Stimulated activated CD4-positive, alpha-beta T cell treated with anti-CD3 and anti-CD28 coated beads, Interleukin-1b, Interleukin-23, amount 100 ng/mL, for 4 hours (primary cell): ENCODE data around the gene LILRB4.
"Not testable (repeated sequence)": the region's sequence is repeated elsewhere in the genome, so short reads cannot be mapped to it uniquely, and the experiment has no call there.

Experiments used
- DNase-seq, 2 donors: peaks; one replicate each; pipeline ENCODE4 v3.0.0-alpha.2; 2020; ENCODE audit warnings: low read depth in 2 of 2

LILRB4 gene

GRCh38 chr19:54650108-54650655 is 12.6 kb upstream of the LILRB4 start:
- DNase-seq: no peak

GRCh38 chr19:54653181-54653809 is 9.5 kb upstream of the LILRB4 start:
- DNase-seq: no peak

GRCh38 chr19:54654447-54655321 is 8.1 kb upstream of the LILRB4 start:
- no peak for DNase-seq

- DNase-seq: no peak
These were observed 3.5 kb upstream of the LILRB4 start for GRCh38 chr19:54659300-54659699.

- DNase-seq: no peak
These were observed 2.5 kb upstream of the LILRB4 start for GRCh38 chr19:54660306-54660705.

- no peak for DNase-seq
These were observed 1.8 kb upstream of the LILRB4 start for GRCh38 chr19:54660964-54661363.

GRCh38 chr19:54661846-54662481 is 821 bp upstream of the LILRB4 start:
- DNase-seq: no peak

- no peak for DNase-seq
These were observed 2.7 kb downstream of the LILRB4 start for GRCh38 chr19:54665530-54665929.

- no peak for DNase-seq
These were observed 4.4 kb downstream of the LILRB4 start for GRCh38 chr19:54667217-54667616.

- DNase-seq: no peak
These were observed 5.6 kb downstream of the LILRB4 start for GRCh38 chr19:54668353-54668752.

GRCh38 chr19:54670576-54671357 is 8.0 kb downstream of the LILRB4 start:
- no peak for DNase-seq

- no peak for DNase-seq
These were observed 10.4 kb downstream of the LILRB4 start for GRCh38 chr19:54673222-54673621.

GRCh38 chr19:54674021-54674617 is 11.3 kb downstream of the LILRB4 start:
- no peak for DNase-seq

- DNase-seq: not testable (repeated sequence)
These were observed 13.5 kb downstream of the LILRB4 start for GRCh38 chr19:54676210-54676834.

- DNase-seq: no peak
These were observed 14.4 kb downstream of the LILRB4 start for GRCh38 chr19:54677217-54677616.

- not testable (repeated sequence) for DNase-seq
These were observed 18.8 kb downstream of the LILRB4 start for GRCh38 chr19:54681596-54681995.

GRCh38 chr19:54682306-54682856 is 19.6 kb downstream of the LILRB4 start:
- DNase-seq: no peak

GRCh38 chr19:54684527-54684926 is 21.7 kb downstream of the LILRB4 start:
- no peak for DNase-seq

- no peak for DNase-seq
These were observed 29.0 kb downstream of the LILRB4 start for GRCh38 chr19:54691582-54692297.

- DNase-seq: no peak
These were observed 29.5 kb downstream of the LILRB4 start for GRCh38 chr19:54692298-54692615.
